Fibroblast of lung (primary cell): Measurements from ENCODE around the gene NSMCE4A. TPM values are rescaled to one million over a fixed set of nuclear protein-coding genes. Genes with fewer than 3 reads are reported as not detected.
A peak's percentile ranks its signal among the peaks of the same experiment; 100 is the strongest.

Experiments used
- DNase-seq, 2 donors: peaks; one replicate each; pipeline versions ENCODE4 v3.0.0 to v3.0.0-alpha.2; 2010; ENCODE audit warnings: low read depth in 2 of 2
- H2AFZ ChIP-seq: 2 replicates; pipeline ENCODE4 v1.5.1; 2012; ENCODE audit warnings: low read length, control low read depth, inconsistent platforms
- H3K27ac ChIP-seq: 2 replicates; pipeline ENCODE4 v1.5.1; 2011; ENCODE audit warnings: low read length, control low read depth; ENCODE audit not compliant: insufficient read depth
- H3K27me3 ChIP-seq: 2 replicates; pipeline ENCODE4 v1.5.1; 2011; ENCODE audit warnings: mild to moderate bottlenecking, low read length; ENCODE audit not compliant: control insufficient read depth, insufficient read depth
- H3K36me3 ChIP-seq: 2 replicates; pipeline ENCODE4 v1.5.1; 2011; ENCODE audit warnings: low read length; ENCODE audit not compliant: control insufficient read depth, insufficient read depth
- H3K4me1 ChIP-seq: 2 replicates; pipeline ENCODE4 v1.5.1; 2011; ENCODE audit warnings: low read length; ENCODE audit not compliant: control insufficient read depth, insufficient read depth; ENCODE audit errors: extremely low read depth
- H3K4me2 ChIP-seq: 2 replicates; pipeline ENCODE4 v1.5.1; 2011; ENCODE audit warnings: low read length, control low read depth; ENCODE audit not compliant: insufficient read depth; ENCODE audit errors: extremely low read depth
- H3K4me3 ChIP-seq, 4 experiments: fragments of 200-600 bp in 1 of 4; sonication (generic) in 1 of 4; replicated peaks in 1 of 4; 2 replicates each; pipeline ENCODE4 v1.5.1; 2011 to 2016; ENCODE audit warnings: low read length in 4 of 4, low read depth in 3 of 4, mild to moderate bottlenecking in 3 of 4, control low read depth in 2 of 4, inconsistent platforms in 1 of 4, mixed read lengths in 1 of 4; ENCODE audit not compliant: insufficient read depth in 1 of 4; ENCODE audit errors: control extremely low read depth in 1 of 4
- H3K79me2 ChIP-seq: 2 replicates; pipeline ENCODE4 v1.5.1; 2012; ENCODE audit warnings: mild to moderate bottlenecking, low read length, inconsistent platforms; ENCODE audit not compliant: control insufficient read depth, insufficient read depth
- H3K9ac ChIP-seq: 2 replicates; pipeline ENCODE4 v1.5.1; 2011; ENCODE audit warnings: mild to moderate bottlenecking, low read length, control low read depth; ENCODE audit not compliant: insufficient read depth
- H3K9me3 ChIP-seq: 2 replicates; pipeline ENCODE4 v1.5.1; 2012; ENCODE audit warnings: low read depth, low read length; ENCODE audit not compliant: control insufficient read depth, insufficient read depth
- H4K20me1 ChIP-seq: 2 replicates; pipeline ENCODE4 v1.5.1; 2011; ENCODE audit warnings: low read length; ENCODE audit not compliant: control insufficient read depth, insufficient read depth; ENCODE audit errors: extremely low read depth
- EZH2 ChIP-seq: IDR thresholded peaks from 2 replicates; pipeline ENCODE4 v1.5.1; 2012; ENCODE audit warnings: low read length, control low read depth, mild to moderate bottlenecking; ENCODE audit errors: missing control alignments
- polyA plus RNA-seq, 2 donors: library from polyadenylated mRNA; depleted of rRNA in 1 of 2; stranded (reverse) in 1 of 2; unstranded in 1 of 2; fragments of >200 nt; gene quantifications; 2 replicates each; pipeline ENCODE4 v1.2.1, GENCODE V29; 2011 to 2012; ENCODE audit warnings: missing spikeins in 1 of 2
- total RNA-seq: library from RNA; depleted of rRNA; stranded (reverse); fragments of >200 nt; gene quantifications from 2 replicates; pipeline ENCODE4 v1.2.1, GENCODE V29; 2014
- TF ChIP-seq, protein P1 (sequence below), 2 donors: IDR thresholded peaks in 1 of 2; conservative IDR thresholded peaks in 1 of 2; 1 replicate in 1 of 2; 2 replicates in 1 of 2; pipeline ENCODE4 v1.5.1; 2011 to 2012; ENCODE audit warnings: low read length in 2 of 2, control low read depth in 1 of 2, inconsistent platforms in 1 of 2, low read depth in 1 of 2, mild to moderate bottlenecking in 1 of 2

Gene NSMCE4A
- total and polyA plus RNA-seq, 2 donors (not counting 1 experiment from before 2014, with no cell fraction given): 13.2 to 26.3 TPM

DNA sequence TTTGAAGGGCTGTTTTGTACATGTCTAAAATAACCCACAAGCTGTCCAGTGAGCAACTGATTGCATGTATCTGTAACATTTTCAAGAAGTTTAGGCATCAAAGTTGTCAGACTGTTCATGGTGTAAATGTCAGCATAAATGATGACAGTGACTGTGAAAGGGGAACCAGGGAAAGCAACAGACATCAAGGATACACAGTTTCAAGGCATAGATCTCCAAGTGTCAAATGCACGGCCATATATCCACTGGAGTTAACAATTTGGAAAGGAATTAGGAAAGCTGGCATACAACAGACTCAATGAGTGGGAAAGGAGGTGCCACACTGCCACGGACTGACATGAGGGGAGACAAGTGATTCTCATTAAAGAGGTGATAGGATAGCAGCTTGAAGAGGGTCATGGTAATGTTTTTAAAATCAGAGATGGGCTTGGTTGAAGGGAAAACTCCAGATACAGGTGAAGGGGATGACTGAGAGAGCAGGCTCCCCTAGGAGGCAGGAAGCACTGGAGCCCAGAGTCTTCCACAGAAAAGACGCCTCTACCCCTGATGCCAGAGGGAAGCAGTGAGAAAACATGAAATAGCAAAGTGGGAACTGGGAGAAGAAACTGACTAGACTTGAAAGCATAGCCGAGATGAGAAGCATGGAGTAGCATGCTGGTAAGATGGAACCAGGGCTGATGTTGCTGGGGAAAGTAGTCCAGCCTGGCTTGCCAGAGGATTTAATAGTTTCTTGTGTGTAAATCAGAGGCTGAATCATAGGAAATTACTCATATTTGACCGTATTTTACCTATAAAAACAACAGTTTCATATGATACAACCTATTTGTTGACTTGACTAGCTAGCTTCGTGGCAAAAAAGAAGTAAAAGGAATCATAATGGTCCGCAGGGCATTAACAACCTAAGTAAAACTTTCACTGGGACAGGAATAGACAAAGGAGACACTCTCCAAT is 18.6 kb downstream of the NSMCE4A start:
- peak; percentile 15 to 59 for DNase-seq
- H3K4me2 ChIP-seq: no peak overlapping the region
- H2AFZ ChIP-seq: no peak overlapping the region
- H3K79me2 ChIP-seq: no peaks in the 10 kb centered on the region
- no peaks in the 10 kb centered on the region for H3K27me3 ChIP-seq
- H3K27ac ChIP-seq: no peak overlapping the region
- TF ChIP-seq, protein P1, sequence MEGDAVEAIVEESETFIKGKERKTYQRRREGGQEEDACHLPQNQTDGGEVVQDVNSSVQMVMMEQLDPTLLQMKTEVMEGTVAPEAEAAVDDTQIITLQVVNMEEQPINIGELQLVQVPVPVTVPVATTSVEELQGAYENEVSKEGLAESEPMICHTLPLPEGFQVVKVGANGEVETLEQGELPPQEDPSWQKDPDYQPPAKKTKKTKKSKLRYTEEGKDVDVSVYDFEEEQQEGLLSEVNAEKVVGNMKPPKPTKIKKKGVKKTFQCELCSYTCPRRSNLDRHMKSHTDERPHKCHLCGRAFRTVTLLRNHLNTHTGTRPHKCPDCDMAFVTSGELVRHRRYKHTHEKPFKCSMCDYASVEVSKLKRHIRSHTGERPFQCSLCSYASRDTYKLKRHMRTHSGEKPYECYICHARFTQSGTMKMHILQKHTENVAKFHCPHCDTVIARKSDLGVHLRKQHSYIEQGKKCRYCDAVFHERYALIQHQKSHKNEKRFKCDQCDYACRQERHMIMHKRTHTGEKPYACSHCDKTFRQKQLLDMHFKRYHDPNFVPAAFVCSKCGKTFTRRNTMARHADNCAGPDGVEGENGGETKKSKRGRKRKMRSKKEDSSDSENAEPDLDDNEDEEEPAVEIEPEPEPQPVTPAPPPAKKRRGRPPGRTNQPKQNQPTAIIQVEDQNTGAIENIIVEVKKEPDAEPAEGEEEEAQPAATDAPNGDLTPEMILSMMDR (conservative IDR thresholded peaks at IDR 0.05 in 1 of 2, IDR thresholded peaks at IDR 0.05 in 1 of 2; ENCODE audit: low read depth in 1 of 2, low read length in 2 of 2): no peak
- no peak for TF ChIP-seq EZH2
- H3K4me3 ChIP-seq: no peak overlapping the region
- H3K36me3 ChIP-seq: no peaks in the 10 kb centered on the region
- no peak overlapping the region for H3K9ac ChIP-seq
- H3K9me3 ChIP-seq: no peaks in the 10 kb centered on the region
- peaks cover 3% of the 10 kb centered on the region for H3K4me1 ChIP-seq
- H4K20me1 ChIP-seq: no peaks in the 10 kb centered on the region

DNA sequence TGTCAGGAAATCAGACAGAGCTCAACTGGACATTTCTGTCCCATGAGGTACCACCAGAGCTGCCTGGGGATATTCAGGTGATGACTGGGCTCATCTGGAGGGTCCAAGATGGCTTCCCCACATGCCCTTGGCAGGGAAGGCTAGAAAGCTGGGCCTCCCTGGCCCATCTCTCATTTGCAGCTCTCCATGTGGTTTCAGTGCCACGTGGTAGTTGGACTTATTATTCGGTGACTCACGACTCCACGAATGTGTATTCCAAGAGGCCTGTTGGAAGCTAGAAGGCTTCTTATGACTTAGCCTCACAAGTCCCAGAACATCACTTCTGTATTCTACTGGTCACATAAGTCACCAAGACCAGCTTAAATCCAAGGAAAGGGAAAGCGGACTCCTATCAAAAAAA is 22.8 kb downstream of the NSMCE4A start:
- H3K79me2 ChIP-seq: no peaks in the 10 kb centered on the region
- H3K9ac ChIP-seq: no peak overlapping the region
- no peaks in the 10 kb centered on the region for H3K9me3 ChIP-seq
- peak; percentile 9 to 84 for DNase-seq
- TF ChIP-seq EZH2: no peak
- H3K4me1 ChIP-seq: peaks cover 3% of the 10 kb centered on the region
- no peak overlapping the region for H2AFZ ChIP-seq
- H4K20me1 ChIP-seq: no peaks in the 10 kb centered on the region
- H3K4me2 ChIP-seq: no peak overlapping the region
- no peaks in the 10 kb centered on the region for H3K27me3 ChIP-seq
- H3K27ac ChIP-seq: no peak overlapping the region
- H3K36me3 ChIP-seq: no peaks in the 10 kb centered on the region
- no peak overlapping the region for H3K4me3 ChIP-seq

DNA sequence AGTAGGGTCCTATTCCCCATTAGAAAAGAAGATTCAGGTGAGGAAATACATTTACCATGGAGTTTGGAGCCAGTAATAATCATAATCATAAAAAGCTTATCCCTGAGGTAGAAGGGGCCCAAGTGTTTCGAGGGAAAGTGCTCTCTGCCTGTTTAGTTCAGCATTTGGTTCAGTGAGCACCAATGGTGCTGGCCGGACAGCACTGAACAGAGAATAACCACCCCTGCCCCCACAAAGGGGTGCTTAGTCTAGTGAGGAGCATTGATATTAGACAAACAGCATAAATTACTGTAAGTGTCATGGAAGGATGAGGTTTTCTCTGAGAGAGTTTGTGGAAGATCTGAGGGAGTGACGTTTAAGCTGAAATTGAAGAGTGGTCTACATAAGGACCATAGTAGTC is 25.6 kb downstream of the NSMCE4A start:
- Histone ChIP-seq H3K27ac (no peak overlapping the region), H3K79me2 (no peaks in the 10 kb centered on the region), H3K9me3 (no peaks in the 10 kb centered on the region), H3K36me3 (no peaks in the 10 kb centered on the region), H4K20me1 (no peaks in the 10 kb centered on the region), H3K27me3 (no peaks in the 10 kb centered on the region), H3K9ac (no peak overlapping the region), H2AFZ (no peak overlapping the region), H3K4me3 (no peak overlapping the region), H3K4me2 (no peak overlapping the region), H3K4me1 (no peaks in the 10 kb centered on the region)
- TF ChIP-seq EZH2: no peak
- TF ChIP-seq, protein P1 (conservative IDR thresholded peaks at IDR 0.05 in 1 of 2, IDR thresholded peaks at IDR 0.05 in 1 of 2; ENCODE audit: low read depth in 1 of 2, low read length in 2 of 2): no peak
- DNase-seq: no peak
